SK-N-SH (cell line): ENCODE measurements around the gene BSN.
"Not testable (repeated sequence)": the region's sequence is repeated elsewhere in the genome, so short reads cannot be mapped to it uniquely, and the experiment has no call there.

Experiments used
- EP300 ChIP-seq, 2 experiments: IDR thresholded peaks; 2 replicates each; pipeline versions ENCODE4 v1.4.0 to v1.6.1; 2012; ENCODE audit warnings: borderline replicate concordance in 1 of 2, low read depth in 1 of 2, low read length in 1 of 2
- SMC3 ChIP-seq: IDR thresholded peaks from 2 replicates; pipeline ENCODE4 v1.6.1; 2012; ENCODE audit warnings: low read depth, low read length, improper control_type of control experiment
- USF2 ChIP-seq: fragments of 150-350 bp; IDR thresholded peaks from 2 replicates; pipeline ENCODE4 v1.6.1; 2017; ENCODE audit warnings: antibody characterized with exemption, low read length, low read depth, borderline replicate concordance
- TF ChIP-seq, protein P1 (sequence below): fragments of 200-600 bp; sonication (generic); IDR thresholded peaks from 2 replicates; pipeline ENCODE4 v1.6.1; 2017; ENCODE audit warnings: antibody characterized with exemption, mild to moderate bottlenecking, moderate library complexity

DNA sequence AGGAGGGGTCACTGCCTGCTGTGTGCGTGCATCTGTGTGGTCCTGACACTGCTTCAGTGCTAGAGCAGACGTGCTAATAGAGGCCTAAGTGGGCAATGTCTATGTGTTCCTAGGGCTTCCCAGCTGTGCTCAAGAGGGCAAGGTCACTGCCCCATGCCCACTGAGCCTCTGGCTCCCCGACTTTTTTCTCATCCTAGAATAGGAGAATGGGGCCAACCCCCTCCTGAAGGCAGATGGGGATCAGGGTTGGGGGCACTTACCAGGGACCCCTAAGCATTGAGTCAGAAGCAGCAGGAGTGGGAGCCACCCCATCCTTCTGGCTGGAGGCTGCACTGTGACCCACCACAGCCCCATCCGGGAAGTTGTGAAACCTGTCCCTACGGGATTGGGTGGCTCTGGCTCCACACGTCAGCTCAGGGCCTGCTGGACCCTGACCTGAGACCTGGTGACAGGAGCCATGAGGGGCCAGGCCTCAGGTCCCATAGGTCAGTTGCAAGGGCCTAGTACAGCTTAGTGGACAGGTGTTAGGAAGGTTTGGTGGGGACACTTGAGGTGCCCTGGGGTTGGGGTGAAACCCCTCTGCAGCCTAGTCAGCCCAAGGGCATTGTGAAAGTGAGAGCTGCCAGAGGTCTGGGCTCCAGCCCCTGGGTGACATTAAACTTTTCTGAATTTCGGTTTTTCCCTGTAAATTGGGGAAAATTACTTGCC lies 134.2 kb downstream of the BSN start:
- not testable (repeated sequence) for TF ChIP-seq USF2; EP300 (IDR thresholded peaks at IDR 0.05; ENCODE audit: borderline replicate concordance in 1 of 2, low read depth in 1 of 2, low read length in 1 of 2); SMC3
- TF ChIP-seq, protein P1, sequence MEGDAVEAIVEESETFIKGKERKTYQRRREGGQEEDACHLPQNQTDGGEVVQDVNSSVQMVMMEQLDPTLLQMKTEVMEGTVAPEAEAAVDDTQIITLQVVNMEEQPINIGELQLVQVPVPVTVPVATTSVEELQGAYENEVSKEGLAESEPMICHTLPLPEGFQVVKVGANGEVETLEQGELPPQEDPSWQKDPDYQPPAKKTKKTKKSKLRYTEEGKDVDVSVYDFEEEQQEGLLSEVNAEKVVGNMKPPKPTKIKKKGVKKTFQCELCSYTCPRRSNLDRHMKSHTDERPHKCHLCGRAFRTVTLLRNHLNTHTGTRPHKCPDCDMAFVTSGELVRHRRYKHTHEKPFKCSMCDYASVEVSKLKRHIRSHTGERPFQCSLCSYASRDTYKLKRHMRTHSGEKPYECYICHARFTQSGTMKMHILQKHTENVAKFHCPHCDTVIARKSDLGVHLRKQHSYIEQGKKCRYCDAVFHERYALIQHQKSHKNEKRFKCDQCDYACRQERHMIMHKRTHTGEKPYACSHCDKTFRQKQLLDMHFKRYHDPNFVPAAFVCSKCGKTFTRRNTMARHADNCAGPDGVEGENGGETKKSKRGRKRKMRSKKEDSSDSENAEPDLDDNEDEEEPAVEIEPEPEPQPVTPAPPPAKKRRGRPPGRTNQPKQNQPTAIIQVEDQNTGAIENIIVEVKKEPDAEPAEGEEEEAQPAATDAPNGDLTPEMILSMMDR = not testable (repeated sequence)
